ENCODE measurements around the gene PNLDC1.
A peak's percentile ranks its signal among the peaks of the same experiment; 100 is the strongest.

Gene PNLDC1, protein sequence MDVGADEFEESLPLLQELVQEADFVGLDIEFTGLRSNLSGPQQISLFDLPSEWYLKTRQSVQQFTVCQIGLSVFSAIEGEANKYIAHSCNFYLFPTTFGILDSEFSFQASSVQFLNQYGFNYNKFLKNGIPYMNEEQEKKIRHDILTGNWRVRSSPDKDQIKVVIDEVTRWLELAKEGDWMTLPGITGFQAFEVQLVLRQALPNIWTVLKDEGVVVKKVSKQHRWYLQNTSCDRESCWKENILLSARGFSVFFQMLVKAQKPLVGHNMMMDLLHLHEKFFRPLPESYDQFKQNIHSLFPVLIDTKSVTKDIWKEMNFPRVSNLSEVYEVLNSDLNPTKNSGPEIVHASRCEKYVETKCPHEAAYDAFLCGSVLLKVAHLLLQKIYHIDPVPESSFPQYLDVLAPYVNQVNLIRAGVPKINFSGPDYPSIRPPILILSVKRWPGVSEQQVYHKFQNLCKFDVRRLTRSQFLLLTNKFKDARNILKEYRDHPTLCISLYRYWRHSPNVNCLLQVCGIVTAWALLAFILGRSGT

DNA sequence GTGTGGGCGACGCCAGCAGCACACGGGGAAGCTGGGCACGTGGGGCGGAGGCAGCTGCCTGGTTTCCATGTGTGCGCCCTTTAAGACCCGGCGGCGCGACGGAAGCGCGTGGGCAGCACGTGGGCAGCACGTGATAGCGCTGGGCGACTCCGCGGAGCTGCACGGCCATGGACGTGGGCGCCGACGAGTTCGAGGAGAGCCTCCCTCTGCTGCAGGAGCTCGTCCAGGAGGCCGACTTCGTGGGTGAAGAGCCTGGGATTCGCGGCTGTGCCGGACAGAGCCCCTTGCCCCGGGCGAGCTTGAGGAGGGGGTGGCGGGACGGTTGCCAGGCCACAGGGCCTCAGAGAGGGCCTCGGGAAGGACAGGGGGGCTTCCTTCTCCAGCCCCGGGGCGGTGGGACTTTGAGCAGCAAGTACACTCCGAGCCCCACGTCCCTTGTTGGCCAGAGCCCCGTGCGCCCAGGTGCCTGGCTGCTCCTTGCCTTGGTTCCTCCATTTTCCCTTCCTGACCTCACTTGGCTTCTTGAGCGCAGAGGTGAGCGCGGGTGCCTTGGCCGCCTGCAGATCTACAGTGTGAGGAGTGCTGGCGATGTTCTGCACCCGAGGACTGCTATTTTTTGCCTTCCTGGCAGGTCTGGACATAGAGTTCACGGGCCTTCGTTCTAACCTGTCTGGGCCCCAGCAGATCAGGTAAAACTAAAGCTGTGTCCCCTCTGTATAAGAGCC, at the start of gene PNLDC1:
TSS of gene PNLDC1 (plus strand) at position 136 of the 725 bp plus-strand sequence. CDS start at position 168, 32 bp downstream.
- DNase-seq (ENCODE audit: low read depth in 2 of 2), result no peak

GRCh38 chr6:159751448-159751847, 48.6 kb upstream of the PNLDC1 start:
- no peak for DNase-seq (ENCODE audit: low read depth in 2 of 2)

- no peak for DNase-seq (ENCODE audit: low read depth in 2 of 2)
Observed at GRCh38 chr6:159753081-159753872, 46.8 kb upstream of the PNLDC1 start.

- no peak for DNase-seq (ENCODE audit: low read depth in 2 of 2)
Observed at GRCh38 chr6:159754401-159754800, 45.7 kb upstream of the PNLDC1 start.

DNA sequence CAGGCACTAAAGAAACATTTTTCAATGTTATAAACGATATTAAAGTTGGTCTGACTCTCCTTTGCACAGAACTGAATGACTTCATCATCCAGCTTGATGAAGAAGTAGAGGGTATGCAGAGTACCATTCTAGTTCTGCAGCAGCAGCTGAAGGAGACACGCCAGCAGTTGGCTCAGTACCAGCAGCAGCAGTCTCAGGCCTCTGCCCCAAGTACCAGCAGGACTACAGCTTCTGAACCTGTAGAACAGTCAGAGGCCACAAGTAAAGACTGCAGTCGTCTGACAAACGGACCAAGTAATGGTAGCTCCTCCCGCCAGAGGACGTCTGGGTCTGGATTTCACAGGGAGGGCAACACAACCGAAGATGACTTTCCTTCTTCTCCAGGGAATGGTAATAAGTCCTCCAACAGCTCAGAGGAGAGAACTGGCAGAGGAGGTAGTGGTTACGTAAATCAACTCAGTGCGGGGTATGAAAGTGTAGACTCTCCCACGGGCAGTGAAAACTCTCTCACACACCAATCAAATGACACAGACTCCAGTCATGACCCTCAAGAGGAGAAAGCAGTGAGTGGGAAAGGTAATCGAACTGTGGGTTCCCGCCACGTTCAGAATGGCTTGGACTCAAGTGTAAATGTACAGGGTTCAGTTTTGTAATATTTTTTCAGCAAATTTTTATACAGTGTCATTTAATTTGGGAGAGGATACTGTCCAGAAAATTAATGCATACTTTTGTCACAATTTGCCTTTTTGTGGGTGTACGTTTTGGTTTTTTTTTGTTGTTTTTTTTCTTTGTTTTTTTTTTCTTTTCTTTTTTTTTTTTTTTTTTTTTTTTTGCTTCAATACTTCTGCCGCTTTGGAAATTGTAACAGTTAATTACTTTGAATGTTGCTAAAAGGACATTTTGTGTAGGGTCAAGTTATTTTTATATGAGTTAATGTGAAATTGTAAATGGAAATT, 44.8 kb upstream of the PNLDC1 start:
- no peak for DNase-seq (ENCODE audit: low read depth in 2 of 2)

GRCh38 chr6:159756508-159756907, 43.6 kb upstream of the PNLDC1 start:
- no peak for DNase-seq (ENCODE audit: low read depth in 2 of 2)

DNA sequence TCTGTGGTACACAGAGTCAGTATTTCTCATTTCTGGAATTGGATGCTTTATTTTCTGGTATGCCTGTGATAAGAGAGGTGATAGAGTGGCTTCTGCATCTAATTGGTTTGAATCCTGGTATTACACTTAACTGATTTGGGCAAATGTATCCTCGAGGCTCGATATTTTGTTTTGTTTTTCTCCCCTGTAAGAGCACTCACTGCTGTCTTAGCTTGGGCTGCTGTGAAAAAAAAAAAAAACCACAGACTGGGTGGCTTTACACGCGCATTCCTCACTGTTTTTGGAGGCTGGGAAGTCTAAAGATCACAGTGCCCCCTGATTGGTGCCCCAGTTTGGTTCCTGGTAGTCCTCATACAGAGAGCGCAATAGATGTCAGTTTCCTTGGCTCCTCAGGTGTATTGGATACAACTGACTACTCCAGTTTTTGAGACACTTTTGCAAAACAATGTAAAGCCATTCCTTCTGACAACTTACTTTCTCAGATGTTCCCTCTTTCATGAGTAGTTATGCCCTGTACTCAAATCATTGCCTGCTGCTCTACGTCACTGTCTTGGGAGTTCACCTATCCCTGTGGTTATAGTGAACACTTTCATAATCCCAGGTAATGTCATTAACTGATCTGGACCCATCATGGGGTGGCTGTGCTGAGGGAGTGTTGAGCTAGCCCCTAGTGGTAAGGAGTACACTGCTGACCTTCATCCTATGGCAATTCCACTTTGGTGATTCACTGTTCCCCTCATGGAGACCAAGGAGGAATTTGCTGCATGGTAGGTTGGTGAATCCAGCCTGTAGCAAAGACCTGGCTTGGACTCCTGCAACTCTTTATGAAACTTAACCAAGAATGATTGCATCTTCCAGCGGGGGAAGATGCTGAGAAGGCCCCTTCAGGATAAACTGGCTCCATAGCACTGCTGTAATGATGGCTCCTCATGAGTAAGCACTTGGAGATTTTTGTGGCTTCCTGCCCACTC, 41.8 kb upstream of the PNLDC1 start:
- DNase-seq (ENCODE audit: low read depth in 2 of 2), result peak; percentile 51 to 53

DNA sequence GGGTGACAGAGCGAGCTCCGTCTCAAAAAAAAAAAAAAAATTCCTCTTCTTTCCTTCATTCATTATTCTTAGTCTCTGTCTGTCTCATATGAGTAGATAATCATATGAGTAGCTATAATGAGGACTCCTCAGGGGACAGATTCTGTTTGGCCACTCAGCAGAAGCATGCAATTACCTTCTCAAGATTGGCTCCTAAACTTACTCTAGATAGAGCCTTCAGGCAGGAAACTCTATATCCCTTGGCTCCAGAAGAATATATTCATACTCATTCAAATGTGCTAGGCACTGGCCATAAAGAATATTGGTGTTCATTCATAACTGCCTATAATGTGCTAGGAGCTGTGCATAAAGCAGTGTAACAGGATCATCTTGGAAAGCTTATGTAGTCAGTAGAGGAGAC, 40.4 kb upstream of the PNLDC1 start:
- DNase-seq (ENCODE audit: low read depth in 2 of 2), result no peak

DNA sequence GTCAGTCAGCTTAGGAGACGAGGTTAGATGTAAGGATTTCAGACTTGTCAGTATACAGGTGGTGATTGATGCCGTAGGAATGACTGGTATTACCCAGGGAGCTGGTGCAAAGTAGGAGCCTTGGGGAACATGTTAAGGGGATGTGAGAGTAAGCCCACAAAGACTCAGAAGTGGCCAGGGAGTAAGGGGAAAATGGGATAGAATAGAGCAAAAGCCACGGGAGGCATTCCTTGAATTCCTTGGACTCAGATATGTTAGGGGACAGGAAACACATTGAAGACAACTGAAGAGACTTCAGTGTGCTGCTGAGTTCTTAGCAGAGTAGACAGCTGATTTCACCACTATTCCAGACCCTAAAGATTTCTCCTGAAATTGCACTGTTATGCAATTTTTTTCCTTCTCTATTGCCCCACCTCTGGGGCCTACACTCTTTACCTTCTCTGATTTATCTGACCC, 39.4 kb upstream of the PNLDC1 start:
- peak; percentile 76 for DNase-seq (ENCODE audit: low read depth in 2 of 2)

DNA sequence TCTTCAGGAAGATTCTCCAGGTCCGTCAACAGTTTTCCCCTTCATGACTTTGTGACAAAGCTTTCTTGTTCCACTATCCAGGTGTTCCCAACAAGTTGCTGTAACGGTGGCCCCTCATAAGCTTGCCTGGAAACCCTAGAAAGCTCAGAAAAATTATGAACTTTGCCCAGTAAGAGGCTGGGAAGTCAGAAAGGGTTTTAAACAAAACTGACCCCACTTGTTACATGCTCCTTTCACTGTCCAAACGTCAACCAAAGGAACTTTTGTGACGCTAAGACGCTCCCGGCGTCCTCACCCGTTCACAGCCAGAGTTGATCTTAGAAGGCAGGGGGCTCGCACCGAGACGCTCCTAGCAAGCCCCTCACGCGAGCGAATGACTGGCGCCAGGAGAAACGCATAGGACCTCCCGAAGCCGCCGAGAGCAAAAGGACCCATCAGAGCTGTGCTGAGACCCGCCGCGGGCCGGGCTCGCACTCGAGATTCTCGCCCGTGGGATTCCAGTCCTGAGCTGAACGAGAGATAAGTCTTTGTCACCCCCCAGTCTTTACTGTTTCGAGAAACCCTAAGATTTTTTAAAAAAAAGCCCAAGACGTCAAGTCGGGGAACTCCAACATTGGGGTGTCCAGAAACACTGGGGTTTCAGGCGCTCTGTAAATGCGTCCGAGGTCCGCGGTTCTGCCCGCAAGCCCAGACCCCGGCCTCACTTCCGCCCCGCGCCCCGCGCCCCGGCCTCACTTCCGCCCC, 38.8 kb upstream of the PNLDC1 start:
- no peak for DNase-seq (ENCODE audit: low read depth in 2 of 2)

DNA sequence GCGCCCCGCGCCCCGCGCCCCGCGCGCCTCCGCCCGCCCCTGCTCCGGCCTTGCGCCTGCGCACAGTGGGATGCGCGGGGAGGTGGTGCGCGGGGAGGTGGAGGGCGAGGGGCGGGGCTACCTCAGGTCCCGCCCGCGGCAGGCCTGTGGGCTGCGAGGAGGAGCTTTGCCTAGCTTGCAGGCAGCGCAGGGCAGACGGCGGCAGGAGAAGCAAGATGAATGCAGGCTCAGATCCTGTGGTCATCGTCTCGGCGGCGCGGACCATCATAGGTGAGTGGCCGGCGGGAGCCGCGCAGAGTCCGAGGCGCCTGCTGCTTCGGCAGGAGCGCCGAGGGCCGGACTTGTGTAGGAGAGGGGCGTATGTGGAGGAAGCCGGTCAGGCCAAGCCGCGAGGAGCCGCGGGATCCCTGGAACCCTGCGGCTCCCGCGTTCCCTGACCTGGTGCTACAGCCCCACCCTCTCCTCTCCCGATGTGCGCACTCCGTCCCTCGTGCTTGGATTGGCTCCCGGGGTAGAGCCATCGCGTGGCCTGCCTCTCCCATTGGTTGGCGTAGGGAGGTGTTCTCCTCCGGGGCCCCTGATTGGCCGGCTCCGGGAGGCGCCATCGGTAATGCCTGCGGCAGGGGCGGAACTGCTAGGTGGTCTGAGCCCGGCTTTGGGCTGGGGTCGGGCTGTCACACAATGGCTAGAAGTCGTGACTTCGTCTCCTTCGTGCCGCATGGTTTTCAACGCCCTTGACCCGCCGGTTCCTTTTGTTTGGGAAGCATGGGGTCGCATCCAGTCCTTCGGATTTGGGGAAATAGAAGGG, 38.0 kb upstream of the PNLDC1 start, which contains the start of gene ACAT2:
TSS of gene ACAT2 (plus strand) at position 173 of the 808 bp plus-strand sequence. CDS start at position 216, 43 bp downstream.
- DNase-seq (ENCODE audit: low read depth in 2 of 2), result peak; percentile 84 to 86

DNA sequence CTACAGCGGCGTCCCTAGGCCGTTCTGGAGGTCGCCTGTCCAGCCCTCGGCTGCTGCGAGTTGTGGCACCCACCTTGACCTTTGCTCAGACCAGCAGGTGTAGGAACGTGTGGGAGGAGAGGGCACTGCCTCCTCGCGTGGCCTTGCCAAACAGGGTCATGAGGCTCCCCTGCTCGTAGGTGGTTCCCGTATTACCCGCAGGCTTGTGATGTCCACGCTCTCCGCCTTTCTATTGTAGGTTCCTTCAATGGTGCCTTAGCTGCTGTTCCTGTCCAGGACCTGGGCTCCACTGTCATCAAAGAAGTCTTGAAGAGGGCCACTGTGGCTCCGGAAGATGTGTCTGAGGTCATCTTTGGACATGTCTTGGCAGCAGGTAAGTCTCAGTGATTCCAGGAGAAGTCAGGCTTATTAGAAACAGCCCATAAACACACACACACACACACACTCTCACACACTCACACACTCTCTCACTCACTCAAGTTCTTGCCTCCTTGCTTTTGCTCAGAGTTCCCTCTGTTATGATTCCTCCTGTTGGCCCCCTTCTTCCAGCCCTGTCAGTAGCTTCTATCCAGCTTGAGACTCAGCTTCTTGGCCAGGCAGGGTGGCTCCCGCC, 37.3 kb upstream of the PNLDC1 start:
- no peak for DNase-seq (ENCODE audit: low read depth in 2 of 2)

- no peak for DNase-seq (ENCODE audit: low read depth in 2 of 2)
Observed at GRCh38 chr6:159766906-159767305, 33.2 kb upstream of the PNLDC1 start.

- DNase-seq (ENCODE audit: low read depth in 2 of 2), result no peak
Observed at GRCh38 chr6:159769470-159769869, 30.6 kb upstream of the PNLDC1 start.

DNA sequence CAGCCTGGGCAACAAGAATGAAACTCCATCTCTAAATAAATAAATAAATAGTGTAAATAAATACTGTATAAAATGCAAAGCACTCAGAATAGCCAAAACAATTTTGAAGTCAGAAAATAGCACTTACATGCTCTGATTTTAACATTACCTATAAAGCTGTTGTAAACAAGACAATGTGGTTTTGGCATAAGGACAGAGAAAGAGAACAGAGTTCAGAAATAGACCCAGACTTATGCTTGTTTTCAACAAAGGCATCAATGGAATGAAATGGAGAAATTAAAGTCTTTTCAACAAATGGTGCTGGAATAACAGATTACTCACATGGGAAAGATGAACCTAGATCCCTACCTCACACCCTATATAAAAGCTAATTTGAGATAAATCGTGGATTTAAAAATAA, 27.9 kb upstream of the PNLDC1 start:
- no peak for DNase-seq (ENCODE audit: low read depth in 2 of 2)

GRCh38 chr6:159777240-159777904, 22.7 kb upstream of the PNLDC1 start:
- no peak for DNase-seq (ENCODE audit: low read depth in 2 of 2)

GRCh38 chr6:159778131-159778530, 21.9 kb upstream of the PNLDC1 start:
- DNase-seq (ENCODE audit: low read depth in 2 of 2), result no peak

Data from fibroblast of skin of left biceps (primary cell).